GM12891 (cell line): Measurements from ENCODE around the gene EPS8.

ENCODE experiments used
- POLR2A ChIP-seq: IDR thresholded peaks from 2 replicates; pipeline ENCODE4 v1.6.1; 2011; ENCODE audit warnings: low read depth, low read length, control low read depth
- TAF1 ChIP-seq: IDR thresholded peaks from 2 replicates; pipeline ENCODE4 v1.6.1; 2011; ENCODE audit warnings: low read depth, low read length, control low read depth

DNA sequence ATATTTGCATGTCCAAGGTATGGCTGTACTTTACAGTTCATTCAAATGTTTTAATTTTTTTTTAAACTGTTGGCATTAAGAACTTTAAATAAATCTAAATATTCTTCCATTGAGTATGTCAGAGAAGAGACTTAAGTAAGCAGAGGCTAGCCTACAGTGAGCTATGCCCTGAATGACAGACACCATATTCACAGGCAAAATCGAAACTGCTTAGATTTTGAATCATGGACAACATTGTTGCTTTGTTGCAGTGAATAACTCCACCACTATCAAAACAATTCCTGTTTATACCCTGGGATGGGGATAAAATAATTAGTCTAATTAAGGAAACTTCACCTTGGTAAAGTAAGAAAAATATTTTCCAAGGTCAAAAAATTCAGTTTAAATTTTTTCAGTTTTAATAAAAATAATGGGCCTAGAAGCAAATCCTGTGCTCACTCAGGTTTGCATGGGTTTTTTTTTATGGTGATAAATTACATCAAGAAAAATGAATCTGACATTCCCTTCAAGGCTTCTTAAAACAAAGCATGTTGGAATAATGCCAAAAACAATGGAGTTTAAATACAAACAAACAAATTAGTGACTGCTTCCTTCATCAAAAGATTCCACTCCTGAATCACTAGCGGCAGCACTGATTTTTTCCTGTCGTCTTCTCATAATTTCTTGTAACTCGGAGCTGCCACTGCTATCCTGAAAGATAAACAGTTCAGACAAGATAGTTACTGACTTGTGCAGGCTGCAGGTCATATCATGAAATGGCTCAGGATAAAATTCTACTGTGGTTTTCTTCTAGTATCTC, 168.2 kb downstream of the EPS8 start:
- no peak for TF ChIP-seq POLR2A
- no peak for TF ChIP-seq TAF1
